Kidney (tissue), 14 donors: ENCODE results near the gene TERT. TPM values are rescaled to one million over a fixed set of nuclear protein-coding genes. Genes with fewer than 3 reads are reported as not detected.

Experiments
- DNase-seq, 5 donors: peaks; one replicate each; pipeline ENCODE4 v3.0.0-alpha.2; 2013 to 2020
- FAIRE-seq: peaks from 2 replicates; lab custom pipeline; 2012; peaks lifted over from hg19 to GRCh38; lab: Jason Lieb, UNC
- H3K27ac ChIP-seq, 2 donors: one replicate each; pipeline ENCODE4 v1.7.0; 2013; ENCODE audit warnings: low read depth in 2 of 2, low read length in 2 of 2, inconsistent platforms in 1 of 2
- H3K27me3 ChIP-seq: one replicate; pipeline ENCODE4 v1.7.1; 2013; ENCODE audit warnings: low read length, inconsistent platforms; ENCODE audit not compliant: control insufficient read depth, insufficient read depth
- H3K36me3 ChIP-seq, 3 donors: one replicate each; pipeline versions ENCODE4 v1.7.0 to v1.7.1; 2013; ENCODE audit warnings: low read length in 3 of 3, control low read depth in 1 of 3, inconsistent platforms in 1 of 3; ENCODE audit not compliant: insufficient read depth in 3 of 3, control insufficient read depth in 2 of 3
- H3K4me1 ChIP-seq, 3 donors: one replicate each; pipeline versions ENCODE4 v1.7.0 to v1.7.1; 2013; ENCODE audit warnings: low read length in 3 of 3, inconsistent platforms in 1 of 3, low read depth in 1 of 3; ENCODE audit not compliant: control insufficient read depth in 2 of 3, insufficient read depth in 2 of 3
- H3K4me3 ChIP-seq, 3 donors: one replicate each; pipeline versions ENCODE4 v1.7.0 to v1.8.1; 2013; ENCODE audit warnings: low read length in 3 of 3, control low read depth in 1 of 3, inconsistent platforms in 1 of 3
- H3K9ac ChIP-seq, 3 donors: one replicate each; pipeline versions ENCODE4 v1.7.0 to v1.7.1; 2013; ENCODE audit warnings: low read length in 3 of 3, control low read depth in 1 of 3, inconsistent platforms in 1 of 3
- H3K9me3 ChIP-seq, 3 donors: one replicate each; pipeline versions ENCODE4 v1.7.0 to v1.7.1; 2013; ENCODE audit warnings: low read length in 3 of 3, control low read depth in 1 of 3, inconsistent platforms in 1 of 3; ENCODE audit not compliant: control insufficient read depth in 2 of 3, insufficient read depth in 1 of 3
- CTCF ChIP-seq: IDR thresholded peaks from 3 replicates; pipeline ENCODE4 v1.5.1; 2012; ENCODE audit warnings: mild to moderate bottlenecking, moderate library complexity, borderline replicate concordance; ENCODE audit not compliant: insufficient read depth; ENCODE audit errors: extremely low read depth
- intact Hi-C: fragments of 100-400 bp; cut with DNase I; formaldehyde crosslinking; loops from one replicate; pipeline ENCODE4 v1.11.1; 2022
- polyA plus RNA-seq: library from polyadenylated mRNA; stranded (reverse); fragments of 350-450 nt; fragmentation: Illumina TruSeq; extraction: RNeasy Lipid Tissue Mini Kit (QIAGEN cat#74804); gene quantifications from one replicate; pipeline ENCODE4 v1.2.3, GENCODE V29; 2014; ENCODE audit warnings: low read depth, low replicate concordance; ENCODE audit not compliant: insufficient read depth
- total RNA-seq: library from RNA; stranded (reverse); fragmentation: NEBNext Ultra II Directional; extraction: Animal tissue kit (Norgen Biotek cat#: 25700); gene quantifications from one replicate; pipeline ENCODE4 v1.2.1, GENCODE V29; 2021
- donor health status: control.
- donor health status: control.
- donor health status: control.
- donor health status: control.
- donor health status: control.
- donor health status: DM: yes; HTN: yes; CAD: no.
- donor health status: Normal renal cell carcinoma (clear cell type).

Gene TERT
- total and polyA plus RNA-seq, 2 donors from 2014 or later, result 0.91 TPM; not detected in 1

DNA sequence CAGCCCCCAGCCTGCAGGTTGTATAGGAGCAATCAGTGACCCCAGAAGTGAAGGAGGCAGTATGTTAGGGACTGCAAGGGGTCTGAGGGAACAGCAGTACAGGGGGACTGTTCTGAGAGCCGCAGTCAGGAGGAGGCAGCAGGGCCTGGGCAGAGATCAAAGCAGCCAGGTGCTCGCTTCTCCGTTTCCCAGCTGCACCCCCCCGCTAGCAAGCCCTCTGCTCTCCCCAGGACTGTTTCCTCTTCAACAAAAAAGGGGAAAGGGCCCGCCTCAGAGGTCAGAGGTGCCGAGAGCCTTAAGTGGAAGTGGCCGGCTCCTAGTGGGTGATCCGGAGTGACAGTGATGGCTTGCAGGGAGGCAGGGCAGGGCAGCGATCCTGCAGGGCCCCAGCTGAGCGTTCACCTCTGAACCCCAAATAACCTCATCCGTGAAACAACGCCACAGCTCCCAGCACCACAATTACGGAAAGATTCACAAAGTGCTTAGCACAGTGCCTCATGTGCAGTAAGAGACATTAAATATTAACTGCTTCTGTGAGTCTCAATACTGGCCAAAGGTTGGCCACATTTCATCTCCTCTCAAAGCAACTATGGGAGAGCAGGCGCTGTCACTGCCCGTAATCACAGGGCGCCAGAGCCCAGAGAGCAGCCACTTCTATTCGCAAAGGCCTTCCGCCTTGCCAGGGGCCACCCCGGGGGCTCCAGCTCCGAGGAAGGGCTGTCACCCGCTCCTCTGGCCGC lies 42.1 kb upstream of the TERT start:
- DNase-seq, result peak in 2 of 5 donors; percentile 41 to 46
- FAIRE-seq, result no peak
- no peak overlapping the region for H3K9ac ChIP-seq
- peaks cover 0 to 15% (median 0%) of the 10 kb centered on the region in 3 donors for H3K4me1 ChIP-seq
- no peaks in the 10 kb centered on the region for H3K27me3 ChIP-seq
- H3K36me3 ChIP-seq, result peaks cover 5 to 68% (median 34%) of the 10 kb centered on the region in 3 donors
- H3K9me3 ChIP-seq, result no peaks in the 10 kb centered on the region
- intact Hi-C loops, result no loop called here
- H3K4me3 ChIP-seq, result no peak overlapping the region
- peak overlapping the region; percentile 43 to 74 for H3K27ac ChIP-seq
- no peak for TF ChIP-seq CTCF

DNA sequence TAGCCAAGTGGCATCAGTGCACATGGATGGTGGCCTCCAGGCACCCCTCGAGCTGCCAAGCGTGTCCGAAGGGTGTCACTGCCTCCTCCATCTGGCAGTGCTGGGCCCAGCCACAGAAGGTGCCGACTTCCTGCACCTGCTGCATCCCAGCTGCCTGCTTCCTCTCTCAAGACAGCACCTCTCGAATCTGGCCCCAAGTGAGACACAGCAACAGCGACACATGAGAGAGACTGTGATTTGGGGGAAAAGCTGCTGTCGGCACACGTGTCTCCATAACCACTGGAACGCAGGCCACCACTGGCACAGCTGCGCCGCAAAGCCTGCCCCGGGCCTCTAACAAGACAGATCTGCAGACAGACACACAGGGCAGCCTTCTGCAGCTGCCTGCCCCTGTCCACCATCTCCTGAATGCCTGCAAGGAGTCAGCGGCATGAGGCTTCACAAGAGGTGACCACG lies 41.3 kb upstream of the TERT start:
- intact Hi-C loops, result no loop called here
- peaks cover 5 to 62% (median 32%) of the 10 kb centered on the region in 3 donors for H3K36me3 ChIP-seq
- H3K9ac ChIP-seq, result no peak overlapping the region
- no peak overlapping the region for H3K4me3 ChIP-seq
- peaks cover 0 to 15% (median 0%) of the 10 kb centered on the region in 3 donors for H3K4me1 ChIP-seq
- no peaks in the 10 kb centered on the region for H3K9me3 ChIP-seq
- H3K27ac ChIP-seq, result no peak overlapping the region
- FAIRE-seq (no peak), DNase-seq (peak in 1 of 5 donors; percentile 64)
- H3K27me3 ChIP-seq, result no peaks in the 10 kb centered on the region
- TF ChIP-seq CTCF, result no peak

DNA sequence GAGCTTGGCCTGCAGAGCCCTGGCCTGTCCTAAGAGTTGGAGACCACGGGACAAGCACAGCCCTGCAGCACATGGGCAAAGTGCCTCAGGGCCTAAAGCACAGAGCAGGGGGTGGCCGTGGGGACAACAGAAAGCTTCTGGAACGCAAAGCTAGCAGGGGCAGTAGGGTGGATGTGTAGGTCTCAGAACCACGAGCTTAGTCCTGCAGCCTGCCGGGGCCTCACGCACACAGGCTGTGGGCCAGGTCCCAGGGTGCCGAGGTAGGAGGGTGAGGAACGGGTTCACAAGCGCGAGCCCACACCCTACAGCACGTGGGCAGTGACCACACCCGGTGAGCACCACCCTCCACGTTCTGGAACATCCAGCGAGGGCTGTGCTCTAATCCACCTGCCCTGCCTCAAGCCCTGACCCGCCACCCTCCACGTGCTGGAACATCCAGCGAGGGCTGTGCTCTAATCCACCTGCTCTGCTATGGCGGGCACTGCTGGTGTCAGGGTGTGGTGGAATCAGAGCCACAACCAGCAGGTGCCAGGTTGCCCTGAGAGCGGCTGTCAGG lies 40.8 kb upstream of the TERT start:
- peaks cover 0 to 15% (median 0%) of the 10 kb centered on the region in 3 donors for H3K4me1 ChIP-seq
- H3K27ac ChIP-seq, result no peak overlapping the region
- H3K9me3 ChIP-seq, result no peaks in the 10 kb centered on the region
- DNase-seq, result peak in 1 of 5 donors; percentile 54
- H3K27me3 ChIP-seq, result no peaks in the 10 kb centered on the region
- TF ChIP-seq CTCF, result no peak
- H3K4me3 ChIP-seq, result no peak overlapping the region
- no peak for FAIRE-seq
- intact Hi-C loops, result no loop called here
- H3K9ac ChIP-seq, result no peak overlapping the region
- H3K36me3 ChIP-seq, result peaks cover 5 to 61% (median 32%) of the 10 kb centered on the region in 3 donors
